ENCODE data around the gene GDPD5.
A peak's percentile ranks its signal among the peaks of the same experiment; 100 is the strongest.

The GDPD5 gene

DNA sequence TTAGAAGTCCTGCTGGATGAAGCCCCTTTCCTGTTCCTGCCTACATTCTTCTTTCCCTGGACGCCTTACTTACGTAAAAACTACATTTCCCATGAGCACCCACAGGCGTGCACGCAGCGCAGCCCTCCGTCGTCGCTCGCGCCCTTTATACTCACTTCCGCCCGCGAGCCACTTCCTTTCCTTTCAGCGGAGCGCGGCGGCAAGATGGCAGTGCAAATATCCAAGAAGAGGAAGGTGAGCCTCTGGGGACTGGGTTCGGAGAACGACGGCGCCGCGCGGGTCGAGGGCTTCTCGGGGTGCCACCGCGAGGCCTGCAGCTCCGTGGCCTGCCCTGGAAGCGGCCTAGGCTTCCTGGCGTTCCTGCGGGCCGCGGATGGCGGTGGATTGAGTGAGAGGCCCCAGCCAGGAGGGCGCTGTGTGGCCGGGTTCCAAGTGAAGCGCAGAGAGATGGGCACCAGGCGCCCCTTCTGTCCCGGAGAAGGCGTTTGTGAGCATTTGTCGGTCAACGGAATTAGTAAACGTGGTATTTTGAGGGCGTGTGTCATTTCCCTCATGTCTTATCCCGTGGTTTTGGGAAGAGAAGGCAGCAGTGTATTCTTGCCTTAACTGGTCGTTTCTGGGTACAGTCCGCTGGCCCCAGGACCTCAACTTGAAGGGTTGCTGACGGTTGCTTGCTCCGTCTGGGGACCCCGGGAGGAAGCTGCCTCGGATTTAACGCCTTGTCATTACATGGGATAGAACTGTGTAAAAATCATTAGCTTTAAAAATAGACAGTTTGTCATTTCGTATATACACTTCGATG, 126.2 kb downstream of the GDPD5 start, which contains the start of gene RPS3:
Gene RPS3 (plus strand): TSS at position 175 of the 802 bp plus-strand sequence. CDS start 30 bp downstream, at position 205.
- peak; percentile 70 for DNase-seq (ENCODE audit: low read depth, low spot score)

DNA sequence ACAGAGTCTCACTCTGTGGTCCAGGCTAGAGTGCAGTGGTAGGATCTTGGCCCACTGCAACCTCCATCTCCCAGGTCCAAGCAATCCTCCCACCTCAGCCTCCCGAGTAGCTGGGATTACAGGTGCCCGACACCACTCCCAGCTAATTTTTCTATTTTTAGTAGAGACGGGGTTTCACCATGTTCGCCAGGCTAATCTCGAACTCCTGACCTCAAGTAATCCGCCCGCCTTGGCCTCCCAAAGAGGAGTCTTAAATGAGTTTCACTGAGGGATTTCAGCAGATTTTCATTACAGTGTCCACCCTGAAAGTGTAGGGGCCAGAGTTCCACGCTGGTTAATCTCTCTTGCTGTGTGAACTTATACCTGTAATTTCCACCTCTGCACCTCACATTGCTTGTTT, 126.8 kb downstream of the GDPD5 start:
- no peak for DNase-seq (ENCODE audit: low read depth, low spot score)

DNA sequence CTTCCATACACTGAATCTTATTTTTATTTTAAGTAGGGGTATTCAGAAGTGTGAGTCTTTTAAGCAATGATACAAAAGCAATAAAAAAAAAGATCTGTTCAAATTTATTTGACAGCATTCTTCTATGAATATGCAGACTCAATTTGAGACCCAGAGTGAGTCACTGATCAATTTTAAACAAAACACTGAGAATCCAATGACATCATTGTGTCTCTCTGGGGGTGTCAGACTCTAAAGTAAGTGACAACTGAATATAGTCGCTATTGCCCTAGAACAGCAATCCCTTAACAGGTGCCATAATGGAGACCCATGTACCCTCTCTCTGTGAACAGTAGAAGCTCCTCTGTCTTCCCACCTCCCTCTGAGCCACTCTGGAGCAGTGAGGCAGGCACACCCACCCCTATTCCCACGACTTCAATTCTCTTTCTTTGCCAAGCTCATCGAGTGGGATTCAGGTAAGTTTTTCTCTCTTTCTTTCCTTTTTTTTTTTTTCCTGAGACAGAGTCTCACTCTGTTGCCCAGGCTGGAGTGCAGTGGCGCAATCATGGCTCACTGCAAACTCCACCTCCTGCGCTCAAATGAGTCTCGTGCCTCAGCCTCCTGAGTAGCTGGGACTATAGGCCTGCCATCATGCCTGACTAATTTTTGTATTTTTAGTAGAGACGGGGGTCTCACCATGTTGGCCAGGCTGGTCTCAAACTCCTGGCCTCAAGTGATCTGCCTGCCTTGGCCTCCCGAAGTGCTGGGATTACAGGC, 131.5 kb downstream of the GDPD5 start:
- no peak for DNase-seq (ENCODE audit: low read depth, low spot score)

DNA sequence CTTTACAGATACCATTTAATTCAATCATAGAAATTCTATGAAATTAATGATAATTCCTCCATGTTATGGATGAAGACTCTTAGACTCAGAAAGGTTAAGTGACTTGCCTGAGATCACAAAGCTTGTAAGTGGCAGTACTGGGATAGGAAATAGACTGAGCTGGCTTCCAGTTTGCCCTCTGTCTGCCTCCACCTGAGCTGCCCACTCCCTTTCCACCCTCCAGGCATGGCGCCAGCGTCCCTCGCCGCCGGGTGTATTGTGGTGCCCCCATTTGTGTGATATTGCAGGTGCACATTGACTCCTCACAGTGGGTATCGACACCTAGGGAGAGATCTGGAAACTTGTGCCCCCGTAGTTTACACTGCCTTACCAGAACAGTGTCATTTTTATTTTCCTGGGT, 135.8 kb downstream of the GDPD5 start:
- no peak for DNase-seq (ENCODE audit: low read depth, low spot score)

DNA sequence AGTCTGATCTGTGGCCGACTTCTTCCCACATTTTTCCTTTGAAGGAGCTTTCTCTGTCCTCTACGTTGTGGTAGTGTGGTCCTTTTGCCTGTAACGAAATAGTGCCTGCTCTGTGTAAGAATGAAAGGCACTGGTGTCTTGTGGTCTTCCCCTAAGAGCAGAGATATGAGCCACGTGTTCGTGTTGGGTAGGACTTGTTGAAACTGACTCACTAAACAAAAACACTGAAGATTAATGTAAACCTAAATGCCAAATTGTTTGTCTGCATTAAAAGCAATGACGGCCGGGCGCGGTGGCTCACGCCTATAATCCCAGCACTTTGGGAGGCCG, 136.5 kb downstream of the GDPD5 start:
- no peak for DNase-seq (ENCODE audit: low read depth, low spot score)

DNA sequence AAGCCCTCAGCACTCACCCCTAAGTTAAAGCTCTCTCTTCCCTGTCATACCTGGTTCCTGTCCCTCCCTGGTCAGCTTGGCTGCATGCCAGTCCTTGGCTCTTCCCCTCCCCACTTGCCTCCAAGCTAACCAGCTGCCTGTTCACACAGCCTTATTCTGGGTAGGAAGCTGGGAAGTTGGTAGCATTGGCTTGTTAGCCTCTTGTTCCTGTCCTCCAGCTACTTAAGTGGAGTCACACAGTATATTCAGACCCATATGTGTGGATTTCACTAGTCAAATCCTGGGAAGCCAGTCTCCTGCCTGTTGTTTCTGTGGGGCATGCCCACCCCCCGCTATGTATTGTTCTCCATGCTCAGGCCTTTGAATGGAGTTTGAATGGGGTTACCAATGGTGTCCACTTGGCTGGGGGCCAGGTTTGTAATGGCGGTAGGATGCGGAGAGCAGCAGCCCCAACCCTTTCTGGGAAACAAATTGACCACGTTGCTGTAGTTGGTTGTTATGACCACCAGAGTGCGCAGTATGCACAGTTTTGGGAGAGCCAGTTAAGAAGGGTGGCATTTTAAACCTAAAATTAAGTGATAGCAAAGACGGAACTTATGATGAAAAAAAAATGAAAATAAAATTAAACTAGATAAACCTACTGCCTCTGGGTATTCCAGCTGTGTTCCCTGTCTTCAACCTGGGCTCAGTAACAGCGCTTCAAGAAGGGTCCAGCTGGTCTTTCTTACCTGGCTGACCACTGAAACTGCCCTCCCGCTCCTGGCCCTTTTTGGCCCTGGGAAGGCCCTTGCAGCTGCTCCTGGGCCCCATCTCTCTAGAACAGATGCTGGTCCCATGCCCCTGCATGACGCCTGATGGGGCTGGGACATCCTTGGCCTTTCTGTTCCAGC, 137.1 kb downstream of the GDPD5 start:
- no peak for DNase-seq (ENCODE audit: low read depth, low spot score)

DNA sequence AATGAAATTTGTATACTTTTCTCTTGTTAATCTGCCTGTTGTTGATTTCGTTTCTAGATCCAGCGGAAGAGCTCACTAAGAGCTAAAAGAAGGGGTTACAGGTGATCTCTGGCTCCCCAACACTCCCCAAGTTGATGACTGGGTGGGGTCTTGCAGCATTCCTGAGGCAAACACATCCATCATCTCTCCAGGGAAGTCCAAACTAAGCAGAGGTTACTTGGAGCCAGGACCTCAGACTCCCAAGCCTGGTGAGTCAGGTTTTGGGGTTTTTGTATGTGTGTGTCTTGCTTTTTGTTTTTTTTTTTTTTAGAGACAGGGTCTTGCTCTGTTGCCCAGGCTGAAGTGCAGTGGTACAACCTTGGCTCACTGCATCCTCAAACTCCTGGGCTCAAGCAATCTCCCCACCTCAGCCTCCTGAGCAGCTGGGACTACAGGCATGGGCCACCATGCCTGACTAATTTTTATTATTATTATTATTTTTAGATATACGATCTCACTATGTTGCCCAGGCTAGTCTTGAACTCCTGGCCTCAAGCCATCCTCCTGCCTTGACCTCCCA, 137.9 kb downstream of the GDPD5 start:
- no peak for DNase-seq (ENCODE audit: low read depth, low spot score)

DNA sequence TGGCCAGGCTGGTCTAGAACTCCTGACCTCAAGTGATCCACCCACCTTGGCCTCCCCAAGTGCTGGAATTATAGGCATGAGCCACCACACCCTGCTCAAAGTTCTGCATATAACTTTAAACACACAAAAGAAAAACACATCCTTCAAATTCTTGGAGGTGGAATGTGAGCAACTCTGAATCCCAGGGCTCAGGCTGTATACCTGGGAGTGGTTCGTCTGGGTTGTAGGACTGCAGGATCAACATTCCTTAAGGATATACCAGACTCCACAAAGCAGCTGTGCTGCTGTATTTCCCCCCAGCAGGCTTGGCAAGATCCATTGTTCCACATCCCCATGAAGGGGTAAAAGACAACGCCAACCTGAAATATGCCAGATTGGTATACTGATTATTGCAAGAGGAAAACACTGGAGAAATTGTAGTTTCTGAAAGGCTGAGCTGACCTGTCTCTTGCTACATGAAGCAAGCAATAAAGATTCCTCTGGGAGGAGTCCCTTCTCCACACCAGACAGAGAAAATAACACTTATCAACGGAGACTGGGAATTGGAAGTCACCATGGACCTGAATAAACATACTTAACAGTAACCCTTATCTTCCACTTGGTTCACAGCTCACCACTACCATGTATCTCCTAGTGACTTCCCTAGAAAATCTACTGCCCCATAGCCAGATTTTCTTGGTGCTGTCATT, 138.7 kb downstream of the GDPD5 start:
- DNase-seq (ENCODE audit: low read depth, low spot score) = no peak
